ENCODE data around the gene RAB5B.
"Not testable (repeated sequence)": the region's sequence is repeated elsewhere in the genome, so short reads cannot be mapped to it uniquely, and the experiment has no call there.

Gene RAB5B

GRCh38 chr12:56020423-56021184 lies 46.7 kb downstream of the RAB5B start, which contains the start of gene IKZF4:
Gene IKZF4, plus strand, starts transcription at chr12:56021043. Its CDS starts 451 bp downstream, at chr12:56021494.
- no peak for DNase-seq

GRCh38 chr12:56021889-56022497 lies 48.1 kb downstream of the RAB5B start:
- DNase-seq: no peak

- no peak for DNase-seq
Measured at GRCh38 chr12:56028511-56029165, 54.8 kb downstream of the RAB5B start.

- DNase-seq: no peak
Measured at GRCh38 chr12:56029166-56029519, 55.3 kb downstream of the RAB5B start.

DNA sequence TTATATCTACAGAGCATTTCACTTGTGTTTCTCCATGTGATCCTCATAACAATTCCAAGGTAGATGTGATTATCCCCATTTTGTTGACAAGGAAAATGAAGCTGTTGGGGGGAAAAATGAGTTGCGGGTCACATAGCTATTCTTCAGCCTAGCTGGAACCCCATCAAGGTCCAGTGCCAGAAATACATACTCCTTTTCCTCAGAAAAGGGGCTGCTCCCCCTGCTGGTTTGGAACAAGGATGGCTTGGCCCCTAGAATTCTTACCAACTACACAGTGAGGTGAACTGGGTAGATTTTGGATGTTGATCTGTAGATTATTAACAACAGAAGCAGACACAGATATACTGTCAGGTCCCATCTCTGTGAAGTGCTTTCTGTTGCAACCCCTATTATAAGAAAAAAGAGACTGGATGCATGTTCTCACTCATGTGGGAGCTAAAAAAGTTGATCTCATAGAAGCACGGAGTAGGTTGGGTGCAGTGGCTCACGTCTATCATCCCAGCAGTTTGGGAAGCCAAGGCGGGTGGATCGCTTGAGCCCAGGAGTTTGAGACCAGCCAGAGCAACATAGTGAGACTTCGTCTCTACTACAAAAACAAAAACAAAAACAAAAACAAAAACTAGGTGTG lies 55.9 kb downstream of the RAB5B start:
- no peak for DNase-seq

DNA sequence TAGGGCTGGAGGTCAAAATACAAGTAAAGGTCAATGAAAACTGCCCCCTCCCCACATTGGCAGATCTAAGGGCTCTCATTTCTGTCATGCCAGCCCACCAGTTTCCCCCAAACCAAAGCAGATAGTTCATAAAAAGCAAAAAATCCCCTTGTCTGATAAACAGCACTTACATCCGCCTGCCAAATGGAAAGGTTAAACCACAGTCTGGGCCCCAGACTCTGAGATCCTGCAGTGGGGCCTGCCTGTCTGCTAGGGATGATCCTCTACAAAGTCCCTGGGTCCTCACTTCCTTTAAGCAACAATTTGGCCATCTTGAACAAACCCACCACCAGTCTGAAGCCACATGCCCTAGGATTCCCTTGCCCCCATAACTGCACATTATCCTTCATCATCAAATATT lies 58.1 kb downstream of the RAB5B start:
- DNase-seq: no peak

- DNase-seq: no peak
Measured at GRCh38 chr12:56034586-56035332, 60.9 kb downstream of the RAB5B start.

DNA sequence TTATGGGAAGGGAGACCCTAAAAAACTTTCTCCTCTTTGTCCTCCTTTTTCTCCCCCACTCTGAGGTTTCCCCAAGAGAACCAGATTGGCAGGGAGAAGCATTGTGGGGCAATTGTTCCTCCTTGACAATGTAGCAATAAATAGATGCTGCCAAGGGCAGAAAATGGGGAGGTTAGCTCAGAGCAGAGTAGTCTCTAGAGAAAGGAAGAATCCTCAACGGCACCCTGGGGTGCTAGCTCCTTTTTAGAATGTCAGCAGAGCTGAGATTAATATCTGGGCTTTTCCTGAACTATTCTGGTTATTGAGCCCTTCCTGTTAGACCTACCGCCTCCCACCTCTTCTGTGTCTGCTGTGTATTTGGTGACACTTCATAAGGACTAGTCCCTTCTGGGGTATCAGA lies 63.3 kb downstream of the RAB5B start:
- DNase-seq: no peak

DNA sequence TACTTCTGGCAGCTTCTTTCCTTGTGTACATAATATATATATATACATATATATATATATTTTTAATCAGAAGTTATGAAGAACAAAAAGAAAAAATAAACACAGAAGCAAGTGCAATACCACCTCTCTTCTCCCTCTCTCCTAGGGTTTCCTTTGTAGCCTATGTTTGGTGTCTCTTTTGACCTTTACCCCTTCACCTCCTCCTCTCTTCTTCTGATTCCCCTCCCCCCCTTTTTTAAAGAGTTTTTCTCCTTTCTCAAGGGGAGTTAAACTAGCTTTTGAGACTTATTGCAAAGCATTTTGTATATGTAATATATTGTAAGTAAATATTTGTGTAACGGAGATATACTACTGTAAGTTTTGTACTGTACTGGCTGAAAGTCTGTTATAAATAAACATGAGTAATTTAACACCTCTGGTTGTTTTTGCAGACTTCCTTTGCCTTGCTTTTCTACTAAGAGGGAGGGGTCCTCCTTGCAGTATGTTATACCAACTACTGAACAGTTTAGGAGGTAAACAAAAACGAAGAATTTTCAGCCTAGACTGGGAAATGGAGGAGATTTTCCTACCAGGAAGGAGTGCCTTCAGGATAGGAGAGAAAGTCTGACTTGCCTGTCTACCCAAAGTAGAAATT lies 64.3 kb downstream of the RAB5B start:
- no peak for DNase-seq

GRCh38 chr12:56040151-56040550 lies 66.3 kb downstream of the RAB5B start:
- DNase-seq: no peak

DNA sequence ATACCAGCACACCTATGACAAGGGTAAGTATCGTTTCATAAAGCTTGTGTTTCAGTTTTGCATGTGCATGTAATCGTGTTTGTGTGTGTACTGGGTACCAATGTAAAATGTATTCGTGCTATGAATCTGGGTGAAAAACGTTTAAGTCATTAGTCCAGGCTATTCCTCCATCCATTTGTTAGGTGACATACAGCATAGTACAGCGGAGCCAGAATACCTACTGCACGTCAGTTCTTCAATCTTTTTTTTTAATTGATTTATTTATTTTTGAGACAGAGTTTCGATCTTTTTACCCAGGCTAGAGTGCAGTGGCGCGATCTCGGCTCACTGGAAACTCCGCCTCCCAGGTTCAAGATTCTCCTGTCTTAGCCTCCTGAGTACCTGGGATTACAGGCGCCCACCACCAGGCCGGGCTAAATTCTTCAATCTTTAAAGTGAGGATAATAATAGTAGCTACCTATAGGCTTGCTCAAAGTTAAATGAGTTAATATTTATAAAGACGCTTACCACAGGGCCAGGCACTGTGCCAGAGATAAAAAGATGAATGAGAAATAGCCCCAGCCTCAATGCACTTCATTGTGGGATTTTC lies 67.2 kb downstream of the RAB5B start:
- no peak for DNase-seq

- peak; percentile 99 for DNase-seq
Measured at GRCh38 chr12:56041552-56042429, 67.9 kb downstream of the RAB5B start, which contains the start of gene RPS26. Gene RPS26, plus strand, starts transcription at chr12:56041918. Its CDS starts 249 bp downstream, at chr12:56042167.

- DNase-seq: not testable (repeated sequence)
Measured at GRCh38 chr12:56042430-56042813, 68.5 kb downstream of the RAB5B start.

DNA sequence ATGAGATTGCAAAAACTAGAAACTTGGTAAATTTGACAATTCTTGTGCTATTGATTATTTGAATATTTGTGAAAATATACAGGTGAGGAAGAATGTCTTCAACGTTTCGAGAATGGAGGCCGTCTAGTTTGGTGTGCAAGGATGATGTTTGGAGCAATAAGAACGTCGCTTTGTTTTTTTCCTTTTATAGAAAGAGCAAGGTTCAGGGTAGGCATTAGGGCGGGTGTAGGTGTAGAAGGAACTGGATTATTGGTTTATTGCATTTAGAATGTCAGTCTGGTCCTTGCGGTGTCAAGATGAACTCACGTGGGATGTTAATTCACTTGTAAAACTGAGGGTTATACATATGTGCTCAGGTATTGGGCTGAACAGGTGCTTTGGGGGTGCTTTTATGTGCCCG lies 69.0 kb downstream of the RAB5B start:
- DNase-seq: no peak
